GM18505 (cell line): ENCODE results near the gene TAS2R19.
A peak's percentile ranks its signal among the peaks of the same experiment; 100 is the strongest.
"Not testable (repeated sequence)": the region's sequence is repeated elsewhere in the genome, so short reads cannot be mapped to it uniquely, and the experiment has no call there.

ENCODE experiments used
- ATAC-seq: cut with Tn5 transposase; IDR thresholded peaks from one replicate; pipeline ENCODE4 v1.9.1; 2021; ENCODE audit not compliant: unreplicated experiment
- POLR2A ChIP-seq: IDR thresholded peaks from 4 replicates; pipeline ENCODE4 v1.6.1; 2011; ENCODE audit warnings: borderline replicate concordance; ENCODE audit not compliant: insufficient read depth, insufficient read length; ENCODE audit errors: extremely low read depth

The TAS2R19 gene, protein sequence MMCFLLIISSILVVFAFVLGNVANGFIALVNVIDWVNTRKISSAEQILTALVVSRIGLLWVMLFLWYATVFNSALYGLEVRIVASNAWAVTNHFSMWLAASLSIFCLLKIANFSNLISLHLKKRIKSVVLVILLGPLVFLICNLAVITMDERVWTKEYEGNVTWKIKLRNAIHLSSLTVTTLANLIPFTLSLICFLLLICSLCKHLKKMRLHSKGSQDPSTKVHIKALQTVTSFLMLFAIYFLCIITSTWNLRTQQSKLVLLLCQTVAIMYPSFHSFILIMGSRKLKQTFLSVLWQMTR

DNA sequence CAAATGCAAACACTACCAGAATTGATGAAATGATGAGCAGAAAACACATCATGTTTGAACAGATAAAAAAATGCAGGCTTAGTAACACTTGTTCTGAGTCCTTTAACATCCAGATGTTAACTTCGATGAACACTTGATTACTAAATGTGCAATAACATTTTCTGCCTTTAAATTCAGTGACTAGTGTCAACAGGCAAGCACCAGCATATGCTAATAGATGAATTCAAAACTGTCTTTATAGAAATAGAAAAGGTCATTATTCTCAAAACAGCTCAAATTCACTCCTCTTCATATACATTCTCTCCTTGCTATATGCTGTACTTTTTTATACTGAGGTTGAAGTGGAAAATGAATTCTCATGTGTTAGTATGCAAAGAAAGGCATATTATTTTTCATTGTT, at the start of gene TAS2R19:
Gene TAS2R19, minus strand, starts transcription at position 101 of the 400 bp plus-strand sequence. Its CDS starts 49 bp downstream, at position 52.
- no peak for ATAC-seq
- no peak for TF ChIP-seq POLR2A

DNA sequence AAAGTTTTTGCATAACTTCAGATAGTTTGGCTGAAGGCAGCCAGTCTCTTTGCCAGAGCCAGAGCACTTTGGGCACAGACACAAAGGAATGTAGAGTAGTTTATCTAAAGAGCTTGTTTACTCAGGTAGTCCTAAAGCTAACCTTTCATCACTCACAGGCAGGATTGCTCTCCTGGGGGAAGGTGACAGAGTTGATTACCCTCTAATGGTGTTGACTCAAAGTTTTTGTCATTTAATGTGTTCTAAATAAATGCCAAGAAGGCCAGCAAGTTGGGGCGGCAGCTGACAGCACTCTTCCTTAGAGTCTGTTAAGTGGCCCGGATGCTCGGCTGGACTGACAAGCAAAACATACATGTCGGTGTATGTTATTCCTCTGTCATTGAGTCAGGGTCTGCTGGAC, 49.0 kb upstream of the TAS2R19 start:
- no peak for TF ChIP-seq POLR2A
- no peak for ATAC-seq

DNA sequence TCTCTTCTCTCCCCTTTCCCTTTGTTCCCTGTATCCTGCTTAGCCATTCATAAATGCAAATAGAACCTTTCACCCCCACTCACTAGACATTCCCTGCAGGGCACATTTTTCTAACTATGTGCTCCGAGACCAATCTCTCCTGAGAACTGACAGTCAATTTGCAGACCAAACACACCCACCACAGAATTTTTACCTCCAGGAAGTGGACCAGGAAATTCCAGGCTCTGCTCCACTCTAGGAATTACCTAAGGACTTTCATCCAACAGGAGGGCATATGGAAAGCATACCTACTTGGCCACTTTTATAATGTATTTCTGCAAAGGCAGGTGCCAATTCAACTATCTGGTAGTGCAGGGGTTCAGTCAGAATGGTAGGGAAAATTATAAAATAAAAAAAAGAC, 48.6 kb upstream of the TAS2R19 start:
- TF ChIP-seq POLR2A, result no peak
- ATAC-seq, result no peak

DNA sequence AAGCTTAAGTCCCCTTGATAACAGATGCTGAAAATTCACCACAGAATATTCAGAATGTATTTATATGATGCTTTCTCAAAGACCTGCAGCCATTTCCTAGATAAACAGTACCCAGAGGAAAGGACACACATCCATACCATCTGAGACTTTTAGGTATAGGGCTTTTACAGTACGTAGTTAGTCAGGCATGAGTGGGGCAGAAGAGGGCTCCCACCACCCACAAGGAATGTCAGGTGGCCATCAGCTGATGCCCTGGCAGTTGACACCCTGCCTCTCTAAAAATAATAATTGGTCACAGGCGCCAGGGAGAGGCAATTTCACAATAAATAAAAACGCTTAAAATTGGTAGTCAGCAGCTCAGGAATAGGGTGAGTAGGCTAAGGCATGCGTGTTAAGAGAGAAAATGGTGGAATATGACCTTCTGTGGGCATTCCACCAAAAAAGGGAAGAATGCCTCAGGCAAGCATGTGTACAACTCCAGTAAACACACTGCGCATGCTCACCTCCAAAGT, 47.5 kb upstream of the TAS2R19 start:
- no peak for TF ChIP-seq POLR2A

DNA sequence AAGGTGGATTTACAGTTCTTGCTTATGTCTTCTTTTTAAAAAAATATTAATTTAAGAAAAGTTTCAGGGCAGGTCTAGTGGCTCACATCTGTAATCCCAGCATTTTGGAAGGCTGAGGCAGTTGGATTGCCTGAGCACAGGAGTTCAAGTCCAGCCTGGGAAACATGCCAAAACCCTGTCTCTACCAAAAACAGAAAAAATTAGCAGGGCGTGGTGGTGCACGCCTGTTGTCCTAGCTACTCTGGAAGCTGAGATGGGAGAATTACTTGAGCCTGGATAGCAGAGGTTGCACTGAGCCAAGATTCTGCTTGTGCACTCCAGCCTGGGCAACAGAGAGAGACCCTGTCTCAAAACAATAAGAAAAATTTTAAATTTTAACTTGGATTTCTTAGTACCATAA, 45.1 kb upstream of the TAS2R19 start:
- no peak for ATAC-seq
- TF ChIP-seq POLR2A, result no peak

More for the DNA sequence above, 47.5 kb upstream of the TAS2R19 start:
- no peak for ATAC-seq

DNA sequence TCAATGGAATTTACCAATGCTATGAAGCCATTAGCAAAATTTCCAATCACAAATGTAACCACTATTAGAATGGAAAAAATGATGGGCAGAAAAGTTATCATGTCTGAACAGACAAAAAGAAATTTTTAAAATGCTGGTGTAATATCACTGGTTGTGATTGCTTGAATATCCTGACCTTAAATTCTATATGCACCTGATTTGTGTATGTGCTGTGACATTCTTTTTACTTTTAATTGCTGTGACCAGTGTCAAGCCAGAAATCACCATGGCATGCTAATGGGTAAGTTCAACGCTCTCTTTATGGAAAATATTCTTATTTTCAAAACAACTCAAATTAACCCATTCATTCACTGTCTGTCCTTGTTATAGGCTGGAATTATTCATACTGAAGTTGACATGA, 39.8 kb upstream of the TAS2R19 start, which contains the start of gene TAS2R46:
Gene TAS2R46, minus strand, starts transcription at position 101 of the 400 bp plus-strand sequence. Its CDS starts 0 bp downstream, at position 101.
- not testable (repeated sequence) for ATAC-seq

DNA sequence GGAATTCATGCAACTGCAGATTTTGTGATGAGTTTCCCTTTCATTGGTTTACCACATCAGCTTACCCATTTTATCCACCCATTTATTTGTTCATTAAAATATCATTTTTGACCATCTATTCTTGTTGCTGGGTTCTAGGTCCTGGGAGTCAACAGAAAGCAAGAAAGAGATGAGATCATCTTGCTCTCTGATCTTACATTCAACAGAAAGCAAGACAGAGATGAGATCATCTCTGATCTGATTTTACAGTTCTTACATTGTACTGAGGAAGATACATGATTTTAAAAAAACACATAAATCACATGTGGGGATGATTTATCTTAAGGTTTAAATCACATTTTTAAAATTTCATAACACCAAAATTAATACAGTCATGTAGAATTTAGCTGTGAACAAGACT, 37.4 kb upstream of the TAS2R19 start:
- no peak for ATAC-seq
- no peak for TF ChIP-seq POLR2A

DNA sequence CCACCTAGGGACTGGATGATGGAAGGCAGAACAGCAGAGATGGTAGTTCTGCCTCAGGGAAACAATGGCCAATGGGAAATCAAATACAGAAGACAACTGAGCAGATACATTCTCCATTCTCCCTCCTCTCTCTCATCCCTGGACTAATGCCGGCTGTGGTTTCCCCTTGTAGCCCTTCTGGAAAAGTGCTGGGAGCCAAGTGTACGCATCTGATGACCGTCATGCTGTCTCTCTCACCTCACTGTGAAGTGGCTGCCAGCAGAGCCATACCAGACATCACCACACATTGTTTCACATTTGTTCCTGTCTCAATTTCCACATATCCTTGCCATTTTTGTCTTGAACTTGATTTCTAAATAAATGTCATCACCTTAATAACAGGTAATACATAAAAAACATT, 36.6 kb upstream of the TAS2R19 start:
- TF ChIP-seq POLR2A, result no peak
- no peak for ATAC-seq

DNA sequence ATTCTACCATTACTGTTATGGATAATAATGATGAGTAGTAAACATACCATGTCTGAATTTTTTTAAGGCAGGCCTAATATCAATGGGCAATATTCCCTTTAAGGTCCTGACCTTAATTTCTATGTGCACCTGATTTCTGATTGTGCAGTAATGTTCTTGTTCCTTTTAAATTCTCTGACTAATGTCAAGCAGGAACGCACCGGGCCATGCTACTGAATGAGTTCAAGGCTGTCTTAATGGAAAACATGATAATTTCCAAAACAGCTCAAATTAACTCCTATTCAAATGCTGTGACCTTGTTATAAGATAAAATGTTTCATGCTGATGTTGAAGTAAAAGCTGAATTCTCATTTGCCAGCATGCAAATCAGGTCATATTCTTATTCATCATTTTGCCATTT, 32.9 kb upstream of the TAS2R19 start:
- ATAC-seq, result no peak
- TF ChIP-seq POLR2A, result no peak

DNA sequence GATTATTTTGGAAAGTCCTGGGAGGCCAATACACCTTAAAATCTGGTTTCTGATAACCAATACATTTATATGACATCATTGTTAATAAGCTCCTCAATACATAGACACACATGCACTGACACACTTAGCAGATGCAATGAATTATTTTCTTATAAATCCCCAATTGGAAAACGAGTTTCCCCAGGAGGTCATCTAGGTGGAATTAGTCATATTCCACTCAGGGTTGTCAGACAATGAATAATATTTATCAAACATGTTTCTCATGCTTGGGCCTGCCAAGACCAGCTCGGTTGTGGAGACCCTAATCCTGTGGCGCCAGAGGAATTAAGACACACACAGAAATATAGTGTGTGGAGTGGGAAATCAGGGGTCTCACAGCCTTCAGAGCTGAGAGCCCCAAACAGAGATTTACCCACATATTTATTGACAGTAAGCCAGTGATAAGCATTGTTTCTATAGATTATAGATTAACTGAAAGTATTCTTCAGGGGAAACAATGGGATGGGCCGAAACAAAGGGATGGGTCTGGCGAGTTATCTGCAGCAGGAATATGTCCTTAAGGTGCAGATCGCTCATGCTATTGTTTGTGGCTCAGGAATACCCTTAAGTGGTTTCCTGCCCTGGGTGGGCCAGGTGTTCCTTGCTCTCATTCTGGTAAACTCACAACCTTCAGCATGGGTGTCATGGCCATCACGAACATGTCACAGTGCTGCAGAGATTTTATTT, 27.5 kb upstream of the TAS2R19 start:
- ATAC-seq, result not testable (repeated sequence)

DNA sequence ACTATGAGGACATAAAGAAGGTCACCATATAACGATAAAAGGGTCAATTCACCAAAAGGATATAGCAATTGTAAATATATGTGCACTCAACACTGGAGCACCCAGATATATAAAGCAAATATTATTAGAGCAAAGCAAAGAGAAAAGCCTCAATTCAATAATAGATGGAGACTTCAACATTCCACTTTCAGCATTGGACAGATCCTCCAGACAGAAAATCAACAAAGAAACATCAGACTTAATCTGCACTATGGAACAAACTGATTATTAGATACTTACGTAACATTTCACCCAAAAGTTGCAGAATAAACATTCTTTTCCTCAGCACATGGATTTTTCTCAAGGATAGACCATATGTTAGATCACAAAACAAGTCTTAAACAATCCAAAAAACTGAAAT, 18.9 kb upstream of the TAS2R19 start:
- ATAC-seq, result not testable (repeated sequence)

DNA sequence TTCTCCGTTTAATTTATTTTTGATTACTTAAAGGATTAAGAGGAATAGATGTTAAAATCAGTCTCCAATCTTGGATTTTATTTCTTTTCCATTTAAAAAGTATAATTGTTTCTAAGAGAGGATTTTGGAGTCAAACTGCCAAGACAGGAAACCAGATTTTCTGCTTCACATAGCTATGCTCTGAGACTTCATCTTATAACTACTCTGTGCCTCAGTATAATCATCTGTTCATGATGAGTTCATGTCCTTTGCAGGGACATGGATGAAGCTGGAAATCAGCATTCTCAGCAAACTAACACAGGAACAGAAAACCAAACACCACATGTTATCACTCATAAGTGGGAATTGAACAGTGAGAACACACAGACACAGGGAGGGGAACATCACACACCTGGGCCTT, 17.7 kb upstream of the TAS2R19 start:
- no peak for ATAC-seq
- no peak for TF ChIP-seq POLR2A

DNA sequence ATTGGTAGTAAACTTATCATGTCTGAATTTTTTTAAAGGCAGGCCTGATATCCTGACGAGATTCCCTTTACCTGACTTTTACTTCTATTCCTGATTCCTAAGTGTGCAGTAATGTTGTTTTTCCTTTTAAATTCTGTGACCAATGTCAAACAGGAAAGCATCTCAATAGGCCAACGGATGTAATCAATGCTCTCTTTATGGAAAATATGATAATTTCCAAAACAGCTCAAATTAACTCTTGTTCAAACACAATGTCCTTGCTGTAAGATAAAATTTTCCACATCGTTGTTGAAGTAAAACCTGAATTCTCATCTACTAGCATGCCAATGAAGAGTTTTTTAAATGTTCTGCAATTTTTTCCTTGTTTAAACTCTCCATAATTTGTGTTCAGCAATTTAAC, 16.8 kb upstream of the TAS2R19 start:
- no peak for ATAC-seq
- TF ChIP-seq POLR2A, result no peak

DNA sequence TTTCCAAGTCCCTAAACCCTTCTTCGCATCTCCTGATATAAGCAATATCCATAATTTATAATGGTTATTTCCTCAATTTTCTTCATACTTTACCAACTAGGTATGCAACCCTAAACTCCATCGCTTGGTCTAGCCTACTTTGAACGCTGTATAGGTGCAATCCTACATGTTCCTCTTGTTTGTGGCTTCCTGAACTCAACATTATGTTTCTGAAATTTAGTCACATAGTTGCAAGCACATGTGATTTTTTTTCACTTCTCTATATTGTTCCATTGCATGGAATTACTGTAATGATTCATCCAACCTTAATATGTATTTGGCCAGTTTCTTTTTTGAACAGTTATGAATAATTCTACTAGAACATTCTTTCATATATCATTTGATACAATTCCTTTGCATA, 11.5 kb upstream of the TAS2R19 start:
- peak; percentile 55 for ATAC-seq
